Measurements from ENCODE around the gene LRP1B.

Gene LRP1B

GRCh38 chr2:141814150-141814549, 316.7 kb downstream of the LRP1B start:
- H3F3A ChIP-seq (ENCODE audit: insufficient read depth, low read length): no peaks in the 10 kb centered on the region
- no peaks in the 10 kb centered on the region for H3K27me3 ChIP-seq (replicated peaks; ENCODE audit: insufficient read depth, low read length)
- no peak for TF ChIP-seq CTCF (IDR thresholded peaks at IDR 0.05; ENCODE audit: low read length)
- no peak for TF ChIP-seq EZH2phosphoT487 (IDR thresholded peaks at IDR 0.05; ENCODE audit: low read length)
- no peak for TF ChIP-seq EZH2 (optimal IDR thresholded peaks at IDR 0.05; ENCODE audit: low read depth, low read length)
- H3K9ac ChIP-seq (ENCODE audit: low read length): no peak overlapping the region
- no peak overlapping the region for H3K4me3 ChIP-seq (ENCODE audit: low read length)
- H3K4me2 ChIP-seq (ENCODE audit: low read depth, low read length): no peak overlapping the region
- no peaks in the 10 kb centered on the region for H3K4me1 ChIP-seq (ENCODE audit: low read length)
- H3K9me3 ChIP-seq (replicated peaks; ENCODE audit: insufficient read depth, low read length): 0 out of 2 replicates have a peak, but pooled peaks cover 2% of the 10 kb centered on the region
- H3K27ac ChIP-seq (ENCODE audit: low read length): no peak overlapping the region
- H3K79me2 ChIP-seq (ENCODE audit: low read length): no peaks in the 10 kb centered on the region
- DNase-seq: no peak
- no peaks in the 10 kb centered on the region for H4K20me1 ChIP-seq (ENCODE audit: insufficient read depth, low read length)
- H2AFZ ChIP-seq (ENCODE audit: low read length): no peak overlapping the region
- H3K36me3 ChIP-seq (replicated peaks; ENCODE audit: insufficient read depth, low read length): no peaks in the 10 kb centered on the region
- H3K9me2 ChIP-seq (replicated peaks; ENCODE audit: insufficient read depth, low read length): no peaks in the 10 kb centered on the region

- DNase-seq: no peak
- Histone ChIP-seq H3K9me3 (replicated peaks; ENCODE audit: insufficient read depth, low read length) (0 out of 2 replicates have a peak, but pooled peaks cover 2% of the 10 kb centered on the region), H4K20me1 (ENCODE audit: insufficient read depth, low read length) (no peaks in the 10 kb centered on the region), H3F3A (ENCODE audit: insufficient read depth, low read length) (no peaks in the 10 kb centered on the region), H3K9ac (ENCODE audit: low read length) (no peak overlapping the region), H3K27me3 (replicated peaks; ENCODE audit: insufficient read depth, low read length) (no peaks in the 10 kb centered on the region), H3K79me2 (ENCODE audit: low read length) (no peaks in the 10 kb centered on the region), H3K9me2 (replicated peaks; ENCODE audit: insufficient read depth, low read length) (no peaks in the 10 kb centered on the region), H3K4me3 (ENCODE audit: low read length) (no peak overlapping the region), H3K4me2 (ENCODE audit: low read depth, low read length) (no peak overlapping the region), H2AFZ (ENCODE audit: low read length) (no peak overlapping the region), H3K4me1 (ENCODE audit: low read length) (no peaks in the 10 kb centered on the region), H3K27ac (ENCODE audit: low read length) (no peak overlapping the region), H3K36me3 (replicated peaks; ENCODE audit: insufficient read depth, low read length) (no peaks in the 10 kb centered on the region)
- TF ChIP-seq CTCF (IDR thresholded peaks at IDR 0.05; ENCODE audit: low read length) (no peak), EZH2 (optimal IDR thresholded peaks at IDR 0.05; ENCODE audit: low read depth, low read length) (no peak), EZH2phosphoT487 (IDR thresholded peaks at IDR 0.05; ENCODE audit: low read length) (no peak)
These were observed 320.7 kb downstream of the LRP1B start for GRCh38 chr2:141810148-141810547.

GRCh38 chr2:141806090-141806489, 324.7 kb downstream of the LRP1B start:
- no peaks in the 10 kb centered on the region for H3K9me3 ChIP-seq (replicated peaks; ENCODE audit: insufficient read depth, low read length)

More at GRCh38 chr2:141806090-141806489, 324.7 kb downstream of the LRP1B start:
- peak; percentile 29 for DNase-seq
- H3K79me2 ChIP-seq (ENCODE audit: low read length): no peaks in the 10 kb centered on the region
- H3K36me3 ChIP-seq (replicated peaks; ENCODE audit: insufficient read depth, low read length): no peaks in the 10 kb centered on the region
- no peak overlapping the region for H3K27ac ChIP-seq (ENCODE audit: low read length)
- H3K9ac ChIP-seq (ENCODE audit: low read length): no peak overlapping the region
- TF ChIP-seq EZH2phosphoT487 (IDR thresholded peaks at IDR 0.05; ENCODE audit: low read length): no peak
- no peak for TF ChIP-seq CTCF (IDR thresholded peaks at IDR 0.05; ENCODE audit: low read length)
- TF ChIP-seq EZH2 (optimal IDR thresholded peaks at IDR 0.05; ENCODE audit: low read depth, low read length): no peak
- H3K4me3 ChIP-seq (ENCODE audit: low read length): no peak overlapping the region
- no peaks in the 10 kb centered on the region for H3K27me3 ChIP-seq (replicated peaks; ENCODE audit: insufficient read depth, low read length)
- no peak overlapping the region; the same call in 1 of the 2 replicates for H3K4me2 ChIP-seq (ENCODE audit: low read depth, low read length)
- no peaks in the 10 kb centered on the region for H3K4me1 ChIP-seq (ENCODE audit: low read length)
- H4K20me1 ChIP-seq (ENCODE audit: insufficient read depth, low read length): no peaks in the 10 kb centered on the region
- H3K9me2 ChIP-seq (replicated peaks; ENCODE audit: insufficient read depth, low read length): no peaks in the 10 kb centered on the region
- H2AFZ ChIP-seq (ENCODE audit: low read length): no peak overlapping the region
- no peaks in the 10 kb centered on the region for H3F3A ChIP-seq (ENCODE audit: insufficient read depth, low read length)
